ENCODE measurements around the gene DNAJC1. TPM values are rescaled to one million over a fixed set of nuclear protein-coding genes. Genes with fewer than 3 reads are reported as not detected.

Gene DNAJC1
- total RNA-seq, 1 experiment from 2014 or later = 19.1 TPM

DNA sequence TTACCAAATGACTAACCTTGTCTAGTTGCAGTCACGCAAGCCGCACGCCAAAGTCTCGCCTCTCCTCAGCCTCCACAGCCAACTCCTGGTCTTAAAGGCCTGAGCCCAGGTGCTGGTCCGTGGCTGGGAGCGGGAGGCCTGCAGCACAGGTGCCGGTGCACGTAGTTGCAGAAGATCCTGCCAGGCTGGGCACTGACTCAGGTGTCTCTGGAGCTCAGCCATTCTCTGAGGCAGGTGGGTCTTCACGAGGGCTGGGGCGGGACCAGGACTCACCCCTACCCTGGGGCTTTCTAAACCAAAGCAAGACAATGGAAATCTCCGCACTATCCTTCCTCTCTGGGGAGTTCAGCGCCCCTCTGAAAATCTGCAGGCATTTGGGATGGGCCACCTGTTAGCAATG is 253.1 kb downstream of the DNAJC1 start:
- Histone ChIP-seq H3K36me3 (ENCODE audit: low read depth) (no peaks in the 10 kb centered on the region), H3K27ac (no peak overlapping the region), H3K9me3 (ENCODE audit: insufficient read depth, low read depth) (no peaks in the 10 kb centered on the region), H3K79me2 (ENCODE audit: low read depth) (no peaks in the 10 kb centered on the region), H3K9me2 (ENCODE audit: insufficient read depth) (no peaks in the 10 kb centered on the region), H3K27me3 (ENCODE audit: insufficient read depth, low read depth) (no peaks in the 10 kb centered on the region), H3K4me2 (no peak overlapping the region), H3F3A (ENCODE audit: insufficient read depth, low read depth) (no peaks in the 10 kb centered on the region), H4K20me1 (ENCODE audit: insufficient read depth) (no peaks in the 10 kb centered on the region), H3K4me1 (replicated peaks; ENCODE audit: insufficient read depth) (no peaks in the 10 kb centered on the region), H2AFZ (no peak overlapping the region), H3K4me3 (no peak overlapping the region)
- ChIA-PET POLR2A (ENCODE audit: unreplicated experiment) (no interaction called here), CTCF (no interaction called here)
- no TSS peak for BruUV-seq (replicated peaks)
- DNase-seq = no peak
- intact Hi-C loops (cut with micrococcal nuclease; ENCODE audit: unreplicated experiment) = no loop called here
- TF ChIP-seq, protein P1, sequence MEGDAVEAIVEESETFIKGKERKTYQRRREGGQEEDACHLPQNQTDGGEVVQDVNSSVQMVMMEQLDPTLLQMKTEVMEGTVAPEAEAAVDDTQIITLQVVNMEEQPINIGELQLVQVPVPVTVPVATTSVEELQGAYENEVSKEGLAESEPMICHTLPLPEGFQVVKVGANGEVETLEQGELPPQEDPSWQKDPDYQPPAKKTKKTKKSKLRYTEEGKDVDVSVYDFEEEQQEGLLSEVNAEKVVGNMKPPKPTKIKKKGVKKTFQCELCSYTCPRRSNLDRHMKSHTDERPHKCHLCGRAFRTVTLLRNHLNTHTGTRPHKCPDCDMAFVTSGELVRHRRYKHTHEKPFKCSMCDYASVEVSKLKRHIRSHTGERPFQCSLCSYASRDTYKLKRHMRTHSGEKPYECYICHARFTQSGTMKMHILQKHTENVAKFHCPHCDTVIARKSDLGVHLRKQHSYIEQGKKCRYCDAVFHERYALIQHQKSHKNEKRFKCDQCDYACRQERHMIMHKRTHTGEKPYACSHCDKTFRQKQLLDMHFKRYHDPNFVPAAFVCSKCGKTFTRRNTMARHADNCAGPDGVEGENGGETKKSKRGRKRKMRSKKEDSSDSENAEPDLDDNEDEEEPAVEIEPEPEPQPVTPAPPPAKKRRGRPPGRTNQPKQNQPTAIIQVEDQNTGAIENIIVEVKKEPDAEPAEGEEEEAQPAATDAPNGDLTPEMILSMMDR (conservative IDR thresholded peaks at IDR 0.05) = no peak
- TF ChIP-seq EZH2 (IDR thresholded peaks at IDR 0.05; ENCODE audit: low read depth) = no peak

DNA sequence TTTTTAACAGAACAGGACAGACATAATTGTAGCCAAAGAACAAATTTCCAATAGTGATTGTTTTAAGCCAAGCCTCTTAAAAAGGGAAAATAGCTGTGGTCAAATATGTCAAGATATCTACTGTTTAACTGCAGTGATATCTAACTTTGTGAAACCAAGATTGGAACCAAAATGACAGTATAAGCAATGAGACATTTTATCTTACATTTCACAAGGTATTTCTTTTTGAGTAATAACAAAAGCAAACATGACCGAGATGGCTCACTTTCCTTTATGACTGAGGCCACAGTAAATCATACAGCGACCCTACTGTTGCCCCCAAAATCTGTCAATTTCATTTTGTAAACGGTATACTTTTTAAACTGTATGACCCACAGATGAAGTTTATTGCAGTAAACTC is 253.7 kb downstream of the DNAJC1 start:
- no peak for DNase-seq
- Histone ChIP-seq H3K36me3 (ENCODE audit: low read depth) (no peaks in the 10 kb centered on the region; the same call in 1 of the 2 replicates), H3K4me3 (no peak overlapping the region), H3K9me2 (ENCODE audit: insufficient read depth) (no peaks in the 10 kb centered on the region), H3K27me3 (ENCODE audit: insufficient read depth, low read depth) (no peaks in the 10 kb centered on the region), H3K9me3 (ENCODE audit: insufficient read depth, low read depth) (no peaks in the 10 kb centered on the region), H3K4me2 (no peak overlapping the region), H2AFZ (no peak overlapping the region), H4K20me1 (ENCODE audit: insufficient read depth) (no peaks in the 10 kb centered on the region), H3F3A (ENCODE audit: insufficient read depth, low read depth) (no peaks in the 10 kb centered on the region), H3K4me1 (replicated peaks; ENCODE audit: insufficient read depth) (no peaks in the 10 kb centered on the region), H3K27ac (no peak overlapping the region), H3K79me2 (ENCODE audit: low read depth) (no peaks in the 10 kb centered on the region)
- intact Hi-C loops (cut with micrococcal nuclease; ENCODE audit: unreplicated experiment) = no loop called here
- no TSS peak for BruUV-seq (replicated peaks)
- ChIA-PET CTCF (no interaction called here), POLR2A (ENCODE audit: unreplicated experiment) (no interaction called here)
- TF ChIP-seq, protein P1 (conservative IDR thresholded peaks at IDR 0.05) = no peak
- no peak for TF ChIP-seq EZH2 (IDR thresholded peaks at IDR 0.05; ENCODE audit: low read depth)

DNA sequence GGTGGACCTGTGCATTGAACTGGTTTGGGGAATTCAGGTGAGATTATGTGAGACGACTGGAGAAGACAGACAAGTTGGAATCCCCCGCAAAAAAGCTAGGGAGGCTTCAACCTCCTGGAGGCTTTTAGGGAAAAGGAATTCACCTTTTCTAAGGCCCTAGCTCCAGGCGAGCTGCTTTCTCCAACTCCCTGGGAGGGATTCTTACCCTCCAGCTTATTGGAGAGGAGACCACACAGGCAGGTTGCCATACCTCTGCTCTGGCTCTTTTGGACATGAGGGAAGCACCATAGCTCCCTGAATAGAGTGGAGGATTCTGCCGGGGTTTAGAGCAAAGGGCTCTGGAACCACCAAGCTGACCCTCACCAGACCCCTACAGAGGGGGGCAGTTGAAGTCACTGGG is 255.7 kb downstream of the DNAJC1 start:
- no peaks in the 10 kb centered on the region for H3K4me1 ChIP-seq (replicated peaks; ENCODE audit: insufficient read depth)
- BruUV-seq (replicated peaks) = no TSS peak
- H3K9me3 ChIP-seq (ENCODE audit: insufficient read depth, low read depth) = no peaks in the 10 kb centered on the region
- intact Hi-C loops (cut with micrococcal nuclease; ENCODE audit: unreplicated experiment) = no loop called here
- no peaks in the 10 kb centered on the region for H4K20me1 ChIP-seq (ENCODE audit: insufficient read depth)
- H2AFZ ChIP-seq = no peak overlapping the region
- H3F3A ChIP-seq (ENCODE audit: insufficient read depth, low read depth) = peaks cover 1% of the 10 kb centered on the region; the same call in 1 of the 2 replicates
- TF ChIP-seq, protein P1 (conservative IDR thresholded peaks at IDR 0.05) = no peak
- TF ChIP-seq EZH2 (IDR thresholded peaks at IDR 0.05; ENCODE audit: low read depth) = no peak
- no peaks in the 10 kb centered on the region; the same call in 1 of the 2 replicates for H3K36me3 ChIP-seq (ENCODE audit: low read depth)
- no peak for DNase-seq
- H3K4me2 ChIP-seq = no peak overlapping the region
- POLR2A ChIA-PET (ENCODE audit: unreplicated experiment) = no interaction called here
- H3K79me2 ChIP-seq (ENCODE audit: low read depth) = no peaks in the 10 kb centered on the region
- H3K27ac ChIP-seq = no peak overlapping the region
- H3K9me2 ChIP-seq (ENCODE audit: insufficient read depth) = no peaks in the 10 kb centered on the region
- H3K4me3 ChIP-seq = no peak overlapping the region
- H3K27me3 ChIP-seq (ENCODE audit: insufficient read depth, low read depth) = no peaks in the 10 kb centered on the region
- CTCF ChIA-PET = no interaction called here
